Chondrocyte (in vitro differentiated cells): ENCODE measurements around the gene LRRC1. TPM values are rescaled to one million over a fixed set of nuclear protein-coding genes. Genes with fewer than 3 reads are reported as not detected.
"Not testable (repeated sequence)": the region's sequence is repeated elsewhere in the genome, so short reads cannot be mapped to it uniquely, and the experiment has no call there.

Experiments used
- DNase-seq: peaks from one replicate; pipeline ENCODE4 v3.0.0; 2021; ENCODE audit warnings: mixed read lengths, low spot score
- H3K27ac Mint-ChIP-seq: one replicate; pipeline ENCODE4 v1.8.0; 2021; ENCODE audit warnings: mild to moderate bottlenecking, moderate library complexity, mixed read lengths; ENCODE audit not compliant: unreplicated experiment
- H3K27me3 Mint-ChIP-seq: 2 replicates; pipeline ENCODE4 v1.8.0; 2021; ENCODE audit warnings: low read depth, mixed read lengths
- H3K36me3 Mint-ChIP-seq: 2 replicates; pipeline ENCODE4 v1.8.0; 2021; ENCODE audit warnings: low read depth, mixed read lengths
- H3K4me1 Mint-ChIP-seq: 2 replicates; pipeline ENCODE4 v1.8.0; 2021; ENCODE audit warnings: low read depth, mild to moderate bottlenecking, mixed read lengths
- H3K4me3 Mint-ChIP-seq: one replicate; pipeline ENCODE4 v1.8.0; 2021; ENCODE audit warnings: mild to moderate bottlenecking, moderate library complexity, mixed read lengths; ENCODE audit not compliant: unreplicated experiment
- H3K9me3 Mint-ChIP-seq: 2 replicates; pipeline ENCODE4 v1.8.0; 2021; ENCODE audit warnings: low read depth, mixed read lengths
- CTCF ChIP-seq: fragments of 200-600 bp; sonication (generic); IDR thresholded peaks from 2 replicates; pipeline ENCODE4 v1.5.0; 2021; ENCODE audit warnings: antibody characterized with exemption, mild to moderate bottlenecking, moderate library complexity
- total RNA-seq: library from RNA; stranded (reverse); gene quantifications from 3 replicates; pipeline ENCODE4 v1.2.1, GENCODE V29; 2021

The LRRC1 gene
- total RNA-seq, 1 donor from 2014 or later: 10.4 TPM

- H3K36me3 Mint-ChIP-seq: peaks cover 4% of the 10 kb centered on the region
- peaks cover 12% of the 10 kb centered on the region for H3K9me3 Mint-ChIP-seq
- no peak overlapping the region for H3K4me3 Mint-ChIP-seq
- DNase-seq: no peak
- H3K4me1 Mint-ChIP-seq: peaks cover 14% of the 10 kb centered on the region
- peak overlapping the region; percentile 46 for H3K27ac Mint-ChIP-seq
- TF ChIP-seq CTCF: no peak
- H3K27me3 Mint-ChIP-seq: no peaks in the 10 kb centered on the region
Observed at GRCh38 chr6:53771785-53772624, 22.8 kb upstream of the LRRC1 start.

DNA sequence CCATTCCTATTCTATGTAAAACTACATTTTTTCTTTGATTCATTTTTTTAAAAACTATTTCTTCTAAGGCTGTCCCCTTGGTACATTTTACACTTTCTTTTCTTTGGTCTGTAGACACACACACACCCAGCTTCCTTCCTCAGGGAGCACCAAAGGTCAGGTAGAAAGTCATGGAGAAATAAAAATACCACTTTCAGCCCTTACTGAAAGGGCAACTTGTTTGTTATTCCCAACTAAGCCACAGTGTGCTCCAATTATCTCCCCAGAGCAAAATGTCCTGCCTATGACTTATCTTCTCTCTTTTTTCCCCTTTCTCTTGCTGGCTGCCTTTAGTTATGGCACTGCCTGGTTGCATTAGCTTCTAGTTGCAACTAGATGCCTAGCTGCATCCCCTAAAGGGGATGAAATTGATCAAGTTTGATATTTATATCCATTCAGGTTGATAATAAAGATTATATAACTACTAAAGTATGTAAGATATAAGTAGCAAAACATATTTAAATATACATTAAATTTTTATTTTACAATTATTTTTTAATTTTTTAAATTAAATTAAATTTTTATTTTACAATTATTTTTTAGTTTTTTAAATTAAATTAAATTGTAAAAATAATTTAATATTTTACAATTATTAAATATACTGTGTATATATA lies 21.6 kb upstream of the LRRC1 start:
- no peak overlapping the region for H3K27ac Mint-ChIP-seq
- H3K4me1 Mint-ChIP-seq: peaks cover 14% of the 10 kb centered on the region
- no peak for TF ChIP-seq CTCF
- peaks cover 12% of the 10 kb centered on the region for H3K9me3 Mint-ChIP-seq
- DNase-seq: no peak
- no peaks in the 10 kb centered on the region for H3K27me3 Mint-ChIP-seq
- no peak overlapping the region for H3K4me3 Mint-ChIP-seq
- H3K36me3 Mint-ChIP-seq: peaks cover 4% of the 10 kb centered on the region

GRCh38 chr6:53776152-53776551 lies 18.7 kb upstream of the LRRC1 start:
- peaks cover 21% of the 10 kb centered on the region for H3K9me3 Mint-ChIP-seq
- H3K27me3 Mint-ChIP-seq: not testable (repeated sequence)
- H3K36me3 Mint-ChIP-seq: peaks cover 12% of the 10 kb centered on the region

DNA sequence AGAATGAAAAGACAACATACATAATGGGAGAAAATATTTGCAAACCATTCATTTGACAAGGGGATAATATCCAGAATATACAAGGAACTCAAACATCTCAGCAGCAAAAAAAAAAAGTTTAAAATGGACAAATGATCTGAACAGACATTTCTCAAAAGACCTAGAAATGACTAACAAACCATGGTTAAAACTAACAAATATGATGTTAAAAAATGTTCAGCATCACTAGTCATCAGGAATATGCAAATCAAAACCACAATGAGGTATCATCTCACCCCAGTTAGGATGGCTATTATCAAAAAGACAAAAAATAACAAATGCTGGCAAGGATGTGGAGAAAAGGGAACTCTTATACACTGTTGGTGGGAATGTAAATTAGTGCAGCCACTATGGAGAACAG lies 9.8 kb upstream of the LRRC1 start:
- not testable (repeated sequence) for H3K27me3 Mint-ChIP-seq, H3K4me1 Mint-ChIP-seq, H3K27ac Mint-ChIP-seq, H3K4me3 Mint-ChIP-seq, DNase-seq
- peaks cover 24% of the 10 kb centered on the region for H3K36me3 Mint-ChIP-seq
- peaks cover 41% of the 10 kb centered on the region for H3K9me3 Mint-ChIP-seq

More at GRCh38 chr6:53776152-53776551, 18.7 kb upstream of the LRRC1 start:
- H3K4me3 Mint-ChIP-seq, DNase-seq, H3K27ac Mint-ChIP-seq, H3K4me1 Mint-ChIP-seq: not testable (repeated sequence)

- Mint-ChIP-seq H3K4me3 (no peak overlapping the region), H3K27me3 (no peaks in the 10 kb centered on the region), H3K4me1 (no peaks in the 10 kb centered on the region), H3K36me3 (peaks cover 13% of the 10 kb centered on the region), H3K27ac (no peak overlapping the region), H3K9me3 (peaks cover 32% of the 10 kb centered on the region)
- DNase-seq: no peak
- no peak for TF ChIP-seq CTCF
Observed at GRCh38 chr6:53786832-53787231, 8.0 kb upstream of the LRRC1 start.

DNA sequence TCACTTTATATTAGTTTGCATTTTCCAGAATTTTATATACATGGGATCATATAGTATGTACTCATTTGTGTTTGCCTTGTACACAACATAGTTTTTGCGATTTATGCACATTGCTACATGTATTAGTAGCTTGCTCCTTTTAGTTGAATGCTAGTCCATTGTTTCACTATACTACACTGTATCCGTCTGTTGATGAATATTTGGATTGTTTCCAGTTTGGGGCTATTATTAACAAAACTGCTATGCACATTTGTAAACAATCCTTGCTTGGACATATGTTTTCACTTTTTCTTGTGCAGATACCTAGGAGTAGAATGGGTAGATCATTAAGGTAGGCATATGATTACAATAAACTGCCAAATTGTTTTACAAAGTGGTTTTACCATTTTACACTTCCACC lies 3.9 kb upstream of the LRRC1 start:
- peaks cover 15% of the 10 kb centered on the region for H3K4me1 Mint-ChIP-seq
- no peaks in the 10 kb centered on the region for H3K27me3 Mint-ChIP-seq
- H3K4me3 Mint-ChIP-seq: no peak overlapping the region
- TF ChIP-seq CTCF: no peak
- peaks cover 5% of the 10 kb centered on the region for H3K36me3 Mint-ChIP-seq
- no peak overlapping the region for H3K27ac Mint-ChIP-seq
- DNase-seq: no peak
- H3K9me3 Mint-ChIP-seq: peaks cover 17% of the 10 kb centered on the region
